Mesodermal cell (in vitro differentiated cells): Measurements from ENCODE around the gene ADAMTS2.

Experiments used
- H3K27ac ChIP-seq: 2 replicates; pipeline ENCODE4 v1.7.0; 2013; ENCODE audit warnings: mild to moderate bottlenecking, low read depth, low read length, moderate library complexity; ENCODE audit not compliant: severe bottlenecking
- H3K36me3 ChIP-seq: 2 replicates; pipeline ENCODE4 v1.7.1; 2013; ENCODE audit warnings: mild to moderate bottlenecking, low read length, moderate library complexity; ENCODE audit not compliant: control insufficient read depth, insufficient read depth
- H3K4me1 ChIP-seq: one replicate; pipeline ENCODE4 v1.7.1; 2013; ENCODE audit warnings: mild to moderate bottlenecking, low read length; ENCODE audit not compliant: insufficient read depth, control insufficient read depth, poor library complexity, severe bottlenecking
- H3K4me3 ChIP-seq: 2 replicates; pipeline ENCODE4 v1.7.0; 2013; ENCODE audit warnings: low read length, control low read depth, mild to moderate bottlenecking; ENCODE audit not compliant: insufficient read depth, poor library complexity, severe bottlenecking; ENCODE audit errors: extremely low read depth
- H3K9me3 ChIP-seq: 2 replicates; pipeline ENCODE4 v1.7.1; 2013; ENCODE audit warnings: mild to moderate bottlenecking, low read length, moderate library complexity; ENCODE audit not compliant: control insufficient read depth
- WGBS, 2 experiments: methylation state at CpG; one replicate each; pipeline ENCODE4 v1.1.5; 2013; ENCODE audit warnings: missing lambda C conversion rate in 2 of 2; ENCODE audit not compliant: insufficient coverage in 2 of 2; 5-methylcytosine and 5-hydroxymethylcytosine counted together

ADAMTS2 gene

DNA sequence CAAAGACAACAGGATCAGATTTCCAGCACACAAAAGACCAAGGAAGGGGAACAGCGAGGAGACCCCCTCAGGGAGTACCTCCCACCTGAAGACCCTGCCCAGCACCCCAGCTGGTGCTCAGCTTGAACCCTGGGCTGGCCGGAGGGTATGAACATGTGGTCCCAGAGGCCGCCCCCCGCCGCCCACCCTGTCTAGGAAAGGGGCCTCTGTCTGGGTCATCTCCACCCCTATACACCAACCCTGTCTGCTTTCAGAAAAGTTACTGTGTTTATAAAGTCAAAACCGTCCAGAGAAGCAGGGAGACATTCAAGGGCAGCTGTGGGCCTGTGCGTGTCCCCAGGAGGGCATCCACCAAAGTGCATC is 72.2 kb downstream of the ADAMTS2 start:
- H3K4me1 ChIP-seq, result peaks cover 18% of the 10 kb centered on the region
- H3K4me3 ChIP-seq, result no peak overlapping the region
- H3K27ac ChIP-seq, result no peak overlapping the region

GRCh38 chr5:179272326-179273072 is 72.8 kb downstream of the ADAMTS2 start:
- Histone ChIP-seq H3K4me1 (peaks cover 21% of the 10 kb centered on the region), H3K27ac (no peak overlapping the region), H3K9me3 (peaks cover 8% of the 10 kb centered on the region), H3K4me3 (no peak overlapping the region), H3K36me3 (no peaks in the 10 kb centered on the region)
- WGBS, 2 experiments, result 90 to 91% methylated on average over 18 to 19 of the region's 19 CpGs

More for the DNA sequence above, 72.2 kb downstream of the ADAMTS2 start:
- no peaks in the 10 kb centered on the region for H3K36me3 ChIP-seq
- H3K9me3 ChIP-seq, result peaks cover 8% of the 10 kb centered on the region
- WGBS, 2 experiments, result 85 to 100% methylated on average over 4 to 7 of the region's 7 CpGs

DNA sequence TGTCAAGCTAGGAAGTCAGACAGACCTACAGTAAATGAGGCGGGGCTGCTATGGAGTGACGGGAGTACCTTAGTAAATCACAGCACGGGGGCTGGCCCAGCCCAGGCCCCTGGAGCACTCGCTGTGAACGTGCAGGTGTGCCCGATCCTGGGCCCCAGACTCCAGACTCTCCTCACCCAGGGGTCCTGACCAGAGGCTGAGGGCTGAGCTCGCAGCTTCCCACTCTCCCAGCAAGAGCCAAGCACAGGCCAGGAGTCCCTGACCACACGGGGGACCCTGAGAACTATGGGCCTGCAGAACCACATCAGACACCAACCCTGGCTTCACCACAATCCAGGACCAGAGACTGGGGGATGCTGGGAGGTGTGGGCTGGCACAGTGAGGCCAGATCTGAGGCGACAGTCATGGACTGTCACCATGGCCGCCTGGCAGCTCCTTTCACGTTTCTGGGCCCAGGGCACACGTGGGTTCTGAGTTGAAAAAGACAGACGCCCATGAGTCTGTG is 73.4 kb downstream of the ADAMTS2 start:
- no peaks in the 10 kb centered on the region for H3K36me3 ChIP-seq
- H3K9me3 ChIP-seq, result peaks cover 8% of the 10 kb centered on the region
- 91 to 94% methylated on average over 9 to 11 of the region's 13 CpGs for WGBS, 2 experiments
- H3K4me1 ChIP-seq, result peaks cover 22% of the 10 kb centered on the region
- H3K4me3 ChIP-seq, result no peak overlapping the region
- H3K27ac ChIP-seq, result no peak overlapping the region

- Histone ChIP-seq H3K36me3 (no peaks in the 10 kb centered on the region), H3K9me3 (peaks cover 8% of the 10 kb centered on the region), H3K27ac (no peak overlapping the region), H3K4me1 (peaks cover 21% of the 10 kb centered on the region), H3K4me3 (no peak overlapping the region)
- WGBS, 2 experiments, result 88 to 90% methylated on average over 5 to 8 of the region's 8 CpGs
Measured at GRCh38 chr5:179271428-179271734, 73.9 kb downstream of the ADAMTS2 start.

DNA sequence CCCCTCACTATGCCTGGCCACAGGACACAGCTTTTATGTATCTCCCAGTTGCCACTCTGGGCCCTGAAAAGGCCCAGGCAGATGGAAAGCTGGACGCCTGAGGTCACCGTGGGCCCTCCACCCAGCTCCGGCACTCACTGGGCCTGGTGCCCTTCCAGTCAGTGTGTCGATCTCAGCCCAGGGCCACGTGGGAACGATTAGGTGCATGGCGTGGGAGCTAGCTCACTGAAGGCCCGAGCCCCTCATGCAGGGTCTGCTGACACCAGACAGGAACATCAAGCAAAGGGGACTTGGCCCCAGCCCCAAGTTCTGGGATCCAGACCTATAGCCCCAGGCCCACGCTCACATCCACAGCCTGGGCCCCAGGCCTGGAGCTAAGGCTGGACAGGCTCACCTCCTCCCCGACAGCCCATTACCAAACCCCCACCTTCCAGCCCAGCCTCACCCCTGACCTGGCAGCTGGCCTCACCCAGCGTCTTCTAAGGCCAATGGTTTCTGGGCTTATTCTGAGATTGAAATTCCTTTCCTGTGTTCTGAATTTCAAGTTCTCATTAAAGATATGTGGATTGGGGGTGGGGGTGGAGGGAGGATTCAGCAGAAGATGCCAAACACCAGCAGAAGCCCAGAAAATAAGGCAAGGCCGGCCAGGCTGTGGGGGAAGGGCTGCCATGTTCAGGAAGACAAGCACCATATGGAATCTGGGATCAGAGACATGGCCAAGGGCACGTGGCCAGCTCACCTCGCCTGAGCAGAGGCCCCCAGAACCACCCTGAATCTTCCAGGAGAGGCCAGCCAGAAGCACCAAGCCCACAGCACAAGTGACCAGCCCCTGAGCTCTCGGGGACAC is 74.5 kb downstream of the ADAMTS2 start:
- Histone ChIP-seq H3K9me3 (peaks cover 8% of the 10 kb centered on the region), H3K4me3 (no peak overlapping the region), H3K36me3 (no peaks in the 10 kb centered on the region), H3K27ac (no peak overlapping the region), H3K4me1 (peaks cover 21% of the 10 kb centered on the region)
- 89 to 91% methylated on average over 11 to 12 of the region's 15 CpGs for WGBS, 2 experiments

DNA sequence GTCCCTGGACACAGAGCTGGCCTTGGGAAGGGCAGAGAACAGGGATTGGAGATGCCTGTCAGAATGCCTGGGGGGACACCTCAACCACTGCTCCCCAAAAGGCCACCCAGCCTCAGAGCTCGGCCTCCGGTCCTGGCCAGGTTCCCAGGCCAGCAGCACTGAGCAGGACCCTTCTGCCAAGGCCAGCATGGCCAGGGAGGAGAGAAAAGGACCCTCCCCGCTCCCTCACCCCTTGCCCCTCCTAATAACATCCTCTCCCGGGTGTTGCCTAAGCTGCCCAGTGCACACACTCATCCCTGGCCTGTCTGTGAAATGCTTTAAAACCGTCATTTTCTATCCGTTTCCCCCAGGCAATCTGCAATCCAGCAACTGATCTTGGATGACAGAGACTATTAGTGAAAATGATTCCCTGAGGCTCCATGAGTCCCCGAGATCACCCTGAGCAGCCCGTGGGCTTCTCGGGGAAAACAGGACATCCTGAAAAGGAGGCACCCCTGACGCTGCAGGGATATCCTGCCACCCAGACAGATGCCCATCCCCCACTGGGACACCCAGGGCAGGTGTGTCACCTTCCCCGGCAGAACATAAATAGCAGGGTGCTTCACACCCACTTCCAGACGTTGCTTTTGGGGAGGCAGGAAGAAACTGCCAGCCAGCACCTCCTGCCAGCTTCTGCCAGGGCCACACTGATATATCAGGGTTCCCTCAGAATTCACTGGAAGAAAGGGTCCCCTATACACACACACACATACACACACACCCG is 75.3 kb downstream of the ADAMTS2 start:
- 89 to 96% methylated on average over 8 to 11 of the region's 13 CpGs for WGBS, 2 experiments
- H3K9me3 ChIP-seq, result no peaks in the 10 kb centered on the region
- no peak overlapping the region for H3K4me3 ChIP-seq
- H3K27ac ChIP-seq, result no peak overlapping the region
- H3K36me3 ChIP-seq, result no peaks in the 10 kb centered on the region
- H3K4me1 ChIP-seq, result peaks cover 23% of the 10 kb centered on the region

- Histone ChIP-seq H3K4me1 (peaks cover 28% of the 10 kb centered on the region), H3K9me3 (no peaks in the 10 kb centered on the region), H3K4me3 (no peak overlapping the region), H3K27ac (no peak overlapping the region), H3K36me3 (no peaks in the 10 kb centered on the region)
- WGBS, 2 experiments, result 92 to 95% methylated on average over 11 of the region's 12 CpGs
Measured at GRCh38 chr5:179268966-179269693, 76.1 kb downstream of the ADAMTS2 start.

DNA sequence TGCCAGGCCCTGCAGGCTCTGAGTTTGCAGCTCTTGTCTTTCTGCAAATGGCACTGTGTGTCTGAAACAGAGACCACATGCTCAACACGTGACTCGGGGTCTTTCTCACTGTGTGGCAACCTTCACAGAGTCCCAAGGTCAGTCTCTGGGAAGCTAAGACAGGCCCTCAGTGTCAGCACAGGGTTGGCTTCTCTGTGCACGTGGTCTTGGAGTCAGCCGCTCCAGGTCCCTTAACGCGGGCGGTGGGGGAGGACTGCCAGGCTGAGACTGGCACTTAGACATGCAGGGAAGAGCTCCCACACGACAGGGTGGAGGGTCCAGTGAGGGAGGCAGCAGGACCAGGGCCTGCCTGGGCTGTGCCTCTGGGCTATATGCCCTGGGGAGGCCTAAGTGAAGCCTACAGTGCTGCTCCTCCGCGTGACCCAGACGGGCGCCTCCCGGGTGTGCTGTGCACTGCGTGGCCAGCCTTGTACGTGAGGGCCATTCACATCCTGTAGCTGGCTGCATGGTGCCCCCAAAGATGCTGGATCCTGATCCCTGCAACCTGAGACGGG is 76.8 kb downstream of the ADAMTS2 start:
- H3K4me1 ChIP-seq, result peaks cover 28% of the 10 kb centered on the region
- WGBS, 2 experiments, result 89% methylated on average over 16 of the region's 16 CpGs
- no peaks in the 10 kb centered on the region for H3K9me3 ChIP-seq
- no peak overlapping the region for H3K4me3 ChIP-seq
- no peak overlapping the region for H3K27ac ChIP-seq
- H3K36me3 ChIP-seq, result no peaks in the 10 kb centered on the region

- peaks cover 28% of the 10 kb centered on the region for H3K4me1 ChIP-seq
Measured at GRCh38 chr5:179267671-179268083, 77.6 kb downstream of the ADAMTS2 start.

More at GRCh38 chr5:179267671-179268083, 77.6 kb downstream of the ADAMTS2 start:
- Histone ChIP-seq H3K27ac (no peak overlapping the region), H3K9me3 (no peaks in the 10 kb centered on the region), H3K36me3 (no peaks in the 10 kb centered on the region), H3K4me3 (no peak overlapping the region)
- 82 to 87% methylated on average over 8 to 10 of the region's 10 CpGs for WGBS, 2 experiments
